HepG2 (cell line): ENCODE results near the gene NRL. TPM values are rescaled to one million over a fixed set of nuclear protein-coding genes. Genes with fewer than 3 reads are reported as not detected.
A peak's percentile ranks its signal among the peaks of the same experiment; 100 is the strongest.

ENCODE experiments used
- ATF7-NPFF ChIP-seq: sonication (generic); formaldehyde crosslinking; IDR thresholded peaks from 2 replicates; pipeline ENCODE4 v1.8.1; 2023; ENCODE audit warnings: mild to moderate bottlenecking, low read depth, missing genetic modification reagents, moderate library complexity
- BATF2 ChIP-seq: sonication (generic); formaldehyde crosslinking; IDR thresholded peaks from 2 replicates; pipeline ENCODE4 v1.8.0; 2022; ENCODE audit warnings: mild to moderate bottlenecking, missing genetic modification reagents, moderate library complexity
- CERS6 ChIP-seq: sonication (generic); formaldehyde crosslinking; IDR thresholded peaks from 2 replicates; pipeline ENCODE4 v1.5.0; 2020; ENCODE audit warnings: missing genetic modification reagents
- KAT7 ChIP-seq: IDR thresholded peaks from 2 replicates; pipeline ENCODE4 v1.6.1; 2018; ENCODE audit warnings: borderline replicate concordance, missing compliant biosample characterization
- KDM3A ChIP-seq: IDR thresholded peaks from 2 replicates; pipeline ENCODE4 v1.6.1; 2018; ENCODE audit warnings: low read depth, missing compliant biosample characterization
- ZBTB4 ChIP-seq: sonication (generic); formaldehyde crosslinking; IDR thresholded peaks from 2 replicates; pipeline ENCODE4 v1.4.0; 2020; ENCODE audit warnings: missing genetic modification reagents, mild to moderate bottlenecking, borderline replicate concordance
- ZC3H4 ChIP-seq: sonication (generic); formaldehyde crosslinking; IDR thresholded peaks from 2 replicates; pipeline ENCODE4 v1.4.0; 2020; ENCODE audit warnings: missing genetic modification reagents, borderline replicate concordance
- ZFP37 ChIP-seq: sonication (generic); formaldehyde crosslinking; IDR thresholded peaks from 2 replicates; pipeline ENCODE4 v1.4.0; 2020; ENCODE audit warnings: missing genetic modification reagents, borderline replicate concordance
- ZNF646 ChIP-seq: sonication (generic); formaldehyde crosslinking; IDR thresholded peaks from 2 replicates; pipeline ENCODE4 v1.9.0; 2021; ENCODE audit warnings: mild to moderate bottlenecking, missing genetic modification reagents
- polyA plus RNA-seq, 8 experiments: library from polyadenylated mRNA; depleted of rRNA in 3 of 8; stranded (reverse) in 7 of 8; unstranded in 1 of 8; fragments of >200 nt; fragmentation: Illumina TruSeq in 4 of 8; extraction: Trizol in 4 of 8; gene quantifications; 2 replicates each; pipeline versions ENCODE4 v1.2.1 to v1.2.3, GENCODE V29; 2011 to 2016; ENCODE audit warnings: low read depth in 4 of 8, missing spikeins in 1 of 8, mixed read lengths in 1 of 8; ENCODE audit not compliant: insufficient read depth in 1 of 8
- total RNA-seq, 5 experiments: library from RNA; depleted of rRNA; stranded (reverse); fragments of >200 nt; fragmentation: Illumina TruSeq; extraction: Trizol; gene quantifications; 2 replicates each; pipeline ENCODE4 v1.2.3, GENCODE V29; 2016; ENCODE audit warnings: low read depth in 1 of 5

Gene NRL
- total and polyA plus RNA-seq, 2 of the 13 experiments (the other 11 are each of a cell fraction or from before 2014, with no cell fraction given) = 2.5 to 4.7 TPM

GRCh38 chr14:24098229-24098926 is 16.4 kb downstream of the NRL start (continued):
- TF ChIP-seq ZNF646 (CRISPR knock-in tag) (no peak), ATF7-NPFF (CRISPR knock-in tag) (no peak), KDM3A (CRISPR knock-in tag) (0 out of 2 replicates have a peak, but pooled peaks have one; percentile 8), KAT7 (CRISPR knock-in tag) (no peak), BATF2 (CRISPR knock-in tag) (no peak), ZBTB4 (CRISPR knock-in tag) (0 out of 2 replicates have a peak, but pooled peaks have one; percentile 41), CERS6 (peak; percentile 73; the same call in 1 of the 2 replicates), ZC3H4 (CRISPR knock-in tag) (0 out of 2 replicates have a peak, but pooled peaks have one; percentile 59), ZFP37 (CRISPR knock-in tag) (0 out of 2 replicates have a peak, but pooled peaks have one; percentile 59)
